ENCODE data around the gene PDCD1LG2.

- TF ChIP-seq CTCF (IDR thresholded peaks at IDR 0.05) (no peak), POLR2A (IDR thresholded peaks at IDR 0.05) (no peak)
Measured at GRCh38 chr9:5614985-5615384, 104.7 kb downstream of the PDCD1LG2 start.

Measured in thyroid gland (tissue), 4 donors.